SK-N-SH (cell line): ENCODE results near the gene HOXD10. TPM values are rescaled to one million over a fixed set of nuclear protein-coding genes. Genes with fewer than 3 reads are reported as not detected.

Source experiments
- CTCF ChIA-PET: fragments of 300-600, 350-600 bp; formaldehyde crosslinking; extraction: SDS; loops from one replicate; lab custom pipeline; 2021; lab: Yijun Ruan, JAX
- POLR2A ChIA-PET: fragments of 350-600 bp; sonication (Branson Sonifier 250); formaldehyde crosslinking; extraction: SDS; loops from one replicate; lab custom pipeline; 2020; ENCODE audit warnings: antibody characterized with exemption, inconsistent platforms; lab: Yijun Ruan, JAX
- DNase-seq: peaks from one replicate; pipeline ENCODE4 v3.0.0; 2012
- H2AFZ ChIP-seq: fragments of 200-600 bp; sonication (generic); 2 replicates; pipeline ENCODE4 v1.8.1; 2016; ENCODE audit warnings: antibody characterized with exemption, mild to moderate bottlenecking, low read depth
- H3F3A ChIP-seq: fragments of 200-600 bp; sonication (generic); replicated peaks from 2 replicates; pipeline ENCODE3; 2016; ENCODE audit warnings: antibody characterized with exemption, mild to moderate bottlenecking; ENCODE audit not compliant: insufficient read depth
- H3K27ac ChIP-seq, 2 experiments: fragments of 200-500 bp in 1 of 2; fragments of 200-600 bp in 1 of 2; sonication (Bioruptor generic) in 1 of 2; sonication (generic), shearing (Covaris generic) in 1 of 2; 2 replicates each; pipeline versions ENCODE4 v1.5.1 to v1.6.1; 2014 to 2016; ENCODE audit warnings: low read depth in 2 of 2, inconsistent platforms in 1 of 2, low read length in 1 of 2, mild to moderate bottlenecking in 1 of 2, mixed read lengths in 1 of 2
- H3K27me3 ChIP-seq: fragments of 200-600 bp; sonication (generic), shearing (Covaris generic); 2 replicates; pipeline ENCODE4 v1.6.1; 2016; ENCODE audit warnings: mixed run types; ENCODE audit not compliant: insufficient read depth
- H3K36me3 ChIP-seq, 2 experiments: fragments of 200-500 bp in 1 of 2; fragments of 200-600 bp in 1 of 2; sonication (Bioruptor generic) in 1 of 2; sonication (generic) in 1 of 2; replicated peaks in 1 of 2; 2 replicates each; pipeline versions ENCODE3 to v1.5.1; 2014 to 2016; ENCODE audit warnings: low read length in 1 of 2, mild to moderate bottlenecking in 1 of 2; ENCODE audit not compliant: insufficient read depth in 2 of 2, control insufficient read depth in 1 of 2
- H3K4me1 ChIP-seq, 2 experiments: fragments of 200-500 bp in 1 of 2; fragments of 200-600 bp in 1 of 2; sonication (Bioruptor generic) in 1 of 2; sonication (generic), shearing (Covaris generic) in 1 of 2; 2 replicates each; pipeline versions ENCODE4 v1.5.1 to v1.6.1; 2014 to 2016; ENCODE audit warnings: low read depth in 1 of 2, low read length in 1 of 2, mixed run types in 1 of 2; ENCODE audit not compliant: insufficient read depth in 2 of 2, control insufficient read depth in 1 of 2
- H3K4me2 ChIP-seq: fragments of 200-600 bp; sonication (generic), shearing (Covaris generic); 2 replicates; pipeline ENCODE4 v1.6.1; 2017; ENCODE audit warnings: mixed run types
- H3K4me3 ChIP-seq, 2 experiments: fragments of 200-500 bp in 1 of 2; fragments of 200-600 bp in 1 of 2; sonication (Bioruptor generic) in 1 of 2; sonication (generic), shearing (Covaris generic) in 1 of 2; 2 replicates each; pipeline versions ENCODE4 v1.5.1 to v1.8.1; 2014 to 2016; ENCODE audit warnings: low read depth in 2 of 2, inconsistent platforms in 1 of 2, low read length in 1 of 2, mild to moderate bottlenecking in 1 of 2, mixed read lengths in 1 of 2, moderate library complexity in 1 of 2
- H3K79me2 ChIP-seq: fragments of 200-600 bp; sonication (generic); 2 replicates; pipeline ENCODE4 v1.8.1; 2017; ENCODE audit warnings: mild to moderate bottlenecking; ENCODE audit not compliant: insufficient read depth
- H3K9ac ChIP-seq: fragments of 200-600 bp; sonication (generic); 2 replicates; pipeline ENCODE4 v1.6.1; 2017; ENCODE audit warnings: mixed run types
- H3K9me2 ChIP-seq: fragments of 200-600 bp; sonication (generic); 2 replicates; pipeline ENCODE4 v1.6.1; 2017; ENCODE audit warnings: mixed run types
- H3K9me3 ChIP-seq: fragments of 200-600 bp; sonication (generic); 2 replicates; pipeline ENCODE4 v1.6.1; 2017; ENCODE audit warnings: mixed run types, mild to moderate bottlenecking, moderate library complexity
- H4K20me1 ChIP-seq: fragments of 200-600 bp; sonication (generic); 2 replicates; pipeline ENCODE4 v1.6.1; 2017; ENCODE audit warnings: mild to moderate bottlenecking, mixed run types; ENCODE audit not compliant: insufficient read depth
- CHD2 ChIP-seq: fragments of 150-350 bp; IDR thresholded peaks from 2 replicates; pipeline ENCODE4 v1.6.1; 2018; ENCODE audit warnings: low read length; ENCODE audit not compliant: partially characterized antibody
- ELF1 ChIP-seq: IDR thresholded peaks from 2 replicates; pipeline ENCODE4 v1.4.0; 2012
- EP300 ChIP-seq, 2 experiments: IDR thresholded peaks; 2 replicates each; pipeline versions ENCODE4 v1.4.0 to v1.6.1; 2012; ENCODE audit warnings: borderline replicate concordance in 1 of 2, low read depth in 1 of 2, low read length in 1 of 2
- FOSL2 ChIP-seq: IDR thresholded peaks from 2 replicates; pipeline ENCODE4 v1.4.0; 2012; ENCODE audit warnings: low read depth, mild to moderate bottlenecking, moderate library complexity, borderline replicate concordance
- FOXM1 ChIP-seq: IDR thresholded peaks from 2 replicates; pipeline ENCODE4 v1.4.0; 2012; ENCODE audit warnings: low read depth, mild to moderate bottlenecking
- GABPA ChIP-seq: IDR thresholded peaks from 2 replicates; pipeline ENCODE4 v1.4.0; 2012; ENCODE audit warnings: low read depth, mild to moderate bottlenecking
- IRF3 ChIP-seq: fragments of 150-350 bp; IDR thresholded peaks from 2 replicates; pipeline ENCODE4 v1.6.1; 2016; ENCODE audit warnings: mild to moderate bottlenecking, low read depth, low read length
- JUND ChIP-seq: IDR thresholded peaks from 2 replicates; pipeline ENCODE4 v1.4.0; 2012
- MEF2A ChIP-seq: IDR thresholded peaks from 2 replicates; pipeline ENCODE4 v1.4.0; 2012; ENCODE audit warnings: low read depth, borderline replicate concordance
- NFIC ChIP-seq: IDR thresholded peaks from 2 replicates; pipeline ENCODE4 v1.4.0; 2012; ENCODE audit warnings: borderline replicate concordance
- POLR2AphosphoS5 ChIP-seq: IDR thresholded peaks from 2 replicates; pipeline ENCODE4 v1.6.1; 2012; ENCODE audit warnings: low read depth, low read length
- RAD21 ChIP-seq: IDR thresholded peaks from 2 replicates; pipeline ENCODE4 v1.6.1; 2012; ENCODE audit warnings: mild to moderate bottlenecking, low read length
- RCOR1 ChIP-seq: fragments of 150-350 bp; IDR thresholded peaks from 2 replicates; pipeline ENCODE4 v1.6.1; 2017; ENCODE audit warnings: antibody characterized with exemption, low read length
- RFX5 ChIP-seq: IDR thresholded peaks from 2 replicates; pipeline ENCODE4 v1.6.1; 2012; ENCODE audit warnings: mild to moderate bottlenecking, improper control_type of control experiment, low read length
- SIN3A ChIP-seq: IDR thresholded peaks from 2 replicates; pipeline ENCODE4 v1.6.1; 2012; ENCODE audit warnings: low read depth, mild to moderate bottlenecking, low read length, moderate library complexity, borderline replicate concordance
- TCF12 ChIP-seq: IDR thresholded peaks from 2 replicates; pipeline ENCODE4 v1.4.0; 2012
- TEAD4 ChIP-seq: IDR thresholded peaks from 2 replicates; pipeline ENCODE4 v1.4.0; 2012; ENCODE audit warnings: mild to moderate bottlenecking, borderline replicate concordance; ENCODE audit not compliant: insufficient read depth
- USF2 ChIP-seq: fragments of 150-350 bp; IDR thresholded peaks from 2 replicates; pipeline ENCODE4 v1.6.1; 2017; ENCODE audit warnings: antibody characterized with exemption, low read length, low read depth, borderline replicate concordance
- YY1 ChIP-seq: IDR thresholded peaks from 2 replicates; pipeline ENCODE4 v1.4.0; 2012; ENCODE audit warnings: low read depth, mild to moderate bottlenecking
- WGBS: methylation state at CpG from one replicate; pipeline ENCODE4 v1.1.6; 2017; ENCODE audit warnings: low lambda C conversion rate; 5-methylcytosine and 5-hydroxymethylcytosine counted together
- polyA plus RNA-seq, 3 experiments: library from polyadenylated mRNA; depleted of rRNA; stranded (reverse); fragments of >200 nt; gene quantifications; 2 replicates each; pipeline ENCODE4 v1.2.3, GENCODE V29; 2012
- TF ChIP-seq, protein P1 (sequence below): IDR thresholded peaks from 2 replicates; pipeline ENCODE4 v1.4.0; 2012; ENCODE audit warnings: low read depth, borderline replicate concordance

The HOXD10 gene
- polyA plus RNA-seq, 1 of the 3 experiments (the other 2 are of a cell fraction), result 0.10 TPM

GRCh38 chr2:176161825-176162626 is 45.4 kb downstream of the HOXD10 start:
- H3K4me2 ChIP-seq, result no peak overlapping the region

DNA sequence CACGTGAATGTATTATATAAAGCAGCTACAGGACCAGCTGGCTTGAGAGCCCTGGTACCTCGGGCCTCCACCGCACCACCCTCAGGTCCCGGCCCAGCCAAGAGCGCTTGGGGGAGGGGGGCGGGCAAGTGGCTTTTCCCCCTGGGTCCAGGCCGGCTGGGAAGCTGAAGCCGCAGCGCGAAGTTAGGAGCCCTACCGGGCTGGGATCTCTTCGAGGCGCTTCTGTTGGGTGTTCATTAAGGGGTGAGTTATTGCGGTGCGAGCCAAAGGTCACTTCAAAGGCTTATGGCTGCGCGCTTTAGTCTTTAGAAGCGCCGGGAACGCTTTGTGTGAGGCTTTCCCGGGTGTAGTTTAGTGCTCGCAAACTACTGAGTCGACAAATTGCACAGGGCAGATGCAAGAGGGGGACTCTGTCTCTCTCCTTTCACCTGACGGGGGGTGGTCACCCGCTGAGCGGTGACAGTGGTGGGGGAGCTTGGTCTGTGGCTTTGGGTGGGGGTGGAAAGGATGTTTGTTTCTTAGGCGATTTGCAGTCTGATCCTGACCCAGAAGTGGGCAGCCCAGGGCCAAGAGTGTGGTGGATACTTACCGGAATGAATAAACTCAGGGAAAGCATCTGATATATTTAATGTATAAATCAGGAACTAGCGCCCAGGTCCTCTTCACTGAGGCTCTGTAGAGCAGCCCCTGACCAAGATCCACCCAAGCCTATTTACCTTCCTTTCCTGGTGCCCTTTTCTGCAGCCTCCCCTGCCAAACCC is 46.5 kb downstream of the HOXD10 start:
- ChIA-PET CTCF (interaction anchor here (0.7 to 1.2 kb wide), 3 partner anchors 22 to 489 kb away, joined by 3 to 6 read pairs (median 3); no protein-coding TSS in a partner anchor), POLR2A (interaction anchor here (1.6 kb wide), 1 partner anchor 391 kb away, joined by 3 read pairs; no protein-coding TSS in a partner anchor)
- WGBS, result 84% methylated on average over 23 of the region's 29 CpGs
- no peak overlapping the region for H3K4me2 ChIP-seq
- no peaks in the 10 kb centered on the region for H3F3A ChIP-seq
- H3K9me3 ChIP-seq, result no peaks in the 10 kb centered on the region
- no peak overlapping the region for H3K27ac ChIP-seq
- H3K27me3 ChIP-seq, result no peaks in the 10 kb centered on the region
- no peaks in the 10 kb centered on the region for H3K79me2 ChIP-seq
- no peak overlapping the region for H3K9ac ChIP-seq
- DNase-seq, result no peak
- no peak overlapping the region for H3K4me3 ChIP-seq
- peaks cover 0 to 3% of the 10 kb centered on the region in 2 experiments; a peak in 2 of 4 replicates for H3K4me1 ChIP-seq
- TF ChIP-seq MEF2A (no peak), TCF12 (no peak), NFIC (no peak), RAD21 (no peak), TEAD4 (no peak), ELF1 (no peak), YY1 (no peak), POLR2AphosphoS5 (no peak), JUND (no peak), EP300 (IDR thresholded peaks at IDR 0.05; ENCODE audit: borderline replicate concordance in 1 of 2, low read depth in 1 of 2, low read length in 1 of 2) (no peak), SIN3A (no peak), IRF3 (no peak), CHD2 (no peak), FOSL2 (no peak)
- no peaks in the 10 kb centered on the region for H4K20me1 ChIP-seq
- no peak overlapping the region for H2AFZ ChIP-seq
- H3K36me3 ChIP-seq, result peaks cover 0 to 3% of the 10 kb centered on the region in 2 experiments
- no peaks in the 10 kb centered on the region for H3K9me2 ChIP-seq

More at GRCh38 chr2:176161825-176162626, 45.4 kb downstream of the HOXD10 start:
- Histone ChIP-seq H3K9me3 (no peaks in the 10 kb centered on the region), H3K36me3 (peaks cover 0 to 3% of the 10 kb centered on the region in 2 experiments), H3K9ac (no peak overlapping the region), H2AFZ (no peak overlapping the region), H3K4me3 (no peak overlapping the region), H3K79me2 (no peaks in the 10 kb centered on the region), H3K27ac (no peak overlapping the region), H3K4me1 (peaks cover 0 to 3% of the 10 kb centered on the region in 2 experiments; a peak in 2 of 4 replicates), H3K27me3 (no peaks in the 10 kb centered on the region)
- WGBS, result 86% methylated on average over 20 of the region's 22 CpGs
- CTCF ChIA-PET, result interaction anchor here (0.7 to 2.0 kb wide), 6 partner anchors 21 to 490 kb away, joined by 3 to 8 read pairs (median 6); no protein-coding TSS in a partner anchor
- no peak for DNase-seq
- TF ChIP-seq, protein P1, sequence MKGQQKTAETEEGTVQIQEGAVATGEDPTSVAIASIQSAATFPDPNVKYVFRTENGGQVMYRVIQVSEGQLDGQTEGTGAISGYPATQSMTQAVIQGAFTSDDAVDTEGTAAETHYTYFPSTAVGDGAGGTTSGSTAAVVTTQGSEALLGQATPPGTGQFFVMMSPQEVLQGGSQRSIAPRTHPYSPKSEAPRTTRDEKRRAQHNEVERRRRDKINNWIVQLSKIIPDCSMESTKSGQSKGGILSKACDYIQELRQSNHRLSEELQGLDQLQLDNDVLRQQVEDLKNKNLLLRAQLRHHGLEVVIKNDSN, result no peak
- TF ChIP-seq RCOR1, result no peak
- TF ChIP-seq GABPA, result no peak
- TF ChIP-seq USF2, result no peak
- no peak for TF ChIP-seq JUND
- no peak for TF ChIP-seq FOXM1
- no peak for TF ChIP-seq RFX5
- TF ChIP-seq, all 33 proteins: peak for 0
- POLR2A ChIA-PET, result interaction anchor here (1.6 kb wide), 1 partner anchor 392 kb away, joined by 3 read pairs; no protein-coding TSS in a partner anchor
- Histone ChIP-seq H3K9me2 (no peaks in the 10 kb centered on the region), H3F3A (no peaks in the 10 kb centered on the region), H4K20me1 (no peaks in the 10 kb centered on the region)
